ENCODE measurements around the gene NCF2.

The NCF2 gene

GRCh38 chr1:183602510-183602909 is 12.3 kb upstream of the NCF2 start:
- DNase-seq (ENCODE audit: low read depth) = no peak
- no peak for TF ChIP-seq CTCF (conservative IDR thresholded peaks at IDR 0.05; ENCODE audit: low read depth, low read length)
- no peak overlapping the region for H3K4me3 ChIP-seq (ENCODE audit: low read length)

GRCh38 chr1:183600634-183601033 is 10.4 kb upstream of the NCF2 start:
- no peak for DNase-seq (ENCODE audit: low read depth)
- no peak for TF ChIP-seq CTCF (conservative IDR thresholded peaks at IDR 0.05; ENCODE audit: low read depth, low read length)
- H3K4me3 ChIP-seq (ENCODE audit: low read length) = no peak overlapping the region

- DNase-seq (ENCODE audit: low read depth) = peak; percentile 57
- TF ChIP-seq CTCF (conservative IDR thresholded peaks at IDR 0.05; ENCODE audit: low read depth, low read length) = no peak
- H3K4me3 ChIP-seq (ENCODE audit: low read length) = no peak overlapping the region
Measured at GRCh38 chr1:183600136-183600535, 9.9 kb upstream of the NCF2 start.

GRCh38 chr1:183598386-183598785 is 8.1 kb upstream of the NCF2 start:
- H3K4me3 ChIP-seq (ENCODE audit: low read length) = no peak overlapping the region
- no peak for DNase-seq (ENCODE audit: low read depth)
- TF ChIP-seq CTCF (conservative IDR thresholded peaks at IDR 0.05; ENCODE audit: low read depth, low read length) = no peak

GRCh38 chr1:183597656-183598347 is 7.5 kb upstream of the NCF2 start:
- TF ChIP-seq CTCF (conservative IDR thresholded peaks at IDR 0.05; ENCODE audit: low read depth, low read length) = no peak
- no peak for DNase-seq (ENCODE audit: low read depth)
- H3K4me3 ChIP-seq (ENCODE audit: low read length) = no peak overlapping the region

- H3K4me3 ChIP-seq (ENCODE audit: low read length) = no peak overlapping the region
- TF ChIP-seq CTCF (conservative IDR thresholded peaks at IDR 0.05; ENCODE audit: low read depth, low read length) = no peak
- DNase-seq (ENCODE audit: low read depth) = no peak
Measured at GRCh38 chr1:183596500-183596899, 6.2 kb upstream of the NCF2 start.

GRCh38 chr1:183595537-183595936 is 5.3 kb upstream of the NCF2 start:
- no peak overlapping the region for H3K4me3 ChIP-seq (ENCODE audit: low read length)
- DNase-seq (ENCODE audit: low read depth) = no peak
- no peak for TF ChIP-seq CTCF (conservative IDR thresholded peaks at IDR 0.05; ENCODE audit: low read depth, low read length)

All from retinal pigment epithelial cell (primary cell).